A549 (cell line): ENCODE data around the gene ANO10.

Experiments used
- BCL3 ChIP-seq: fragments of >200 bp; sonication (Bioruptor Twin); formaldehyde crosslinking; IDR thresholded peaks from 3 replicates; pipeline ENCODE4 v1.6.1; 2016
- CTCF ChIP-seq: fragments of >200 bp; sonication (Bioruptor Twin); formaldehyde crosslinking; IDR thresholded peaks from 3 replicates; pipeline ENCODE4 v1.5.1; 2016
- HDAC2 ChIP-seq: fragments of 200-600 bp; sonication (generic); IDR thresholded peaks from 2 replicates; pipeline ENCODE4 v1.6.1; 2016
- PHF8 ChIP-seq: fragments of 200-600 bp; sonication (generic); IDR thresholded peaks from 2 replicates; pipeline ENCODE4 v1.6.1; 2016; ENCODE audit warnings: low read depth, mild to moderate bottlenecking, antibody characterized with exemption, moderate library complexity, borderline replicate concordance
- RARB ChIP-seq: fragments of 250-450 bp; sonication (Bioruptor Pico); IDR thresholded peaks from 2 replicates; pipeline ENCODE4 v1.8.0; 2021; ENCODE audit warnings: mild to moderate bottlenecking, moderate library complexity
- RCOR1 ChIP-seq: fragments of 150-350 bp; IDR thresholded peaks from 2 replicates; pipeline ENCODE4 v1.6.1; 2014; ENCODE audit warnings: antibody characterized with exemption, low read length, low read depth

GRCh38 chr3:43400167-43400566 lies 221.6 kb downstream of the ANO10 start:
- TF ChIP-seq CTCF (no peak), RCOR1 (no peak), RARB (CRISPR knock-in tag) (no peak), BCL3 (no peak), PHF8 (no peak), HDAC2 (no peak)
